SK-N-SH treated with all-trans-retinoic acid at 6 μM for 48 hours (cell line): Measurements from ENCODE around the gene PDE1C.

Experiments used
- ATAC-seq: fragments of 200-7000 bp; cut with Tn5 transposase; 3 replicates; pipeline ENCODE4 v1.9.1; 2020; ENCODE audit warnings: mild to moderate bottlenecking, moderate library complexity
- ARNTL ChIP-seq: fragments of 450-650 bp; formaldehyde crosslinking; IDR thresholded peaks from 2 replicates; pipeline ENCODE4 v1.5.0; 2020; ENCODE audit warnings: low read depth, mild to moderate bottlenecking, moderate library complexity, borderline replicate concordance
- BACH2 ChIP-seq: fragments of 250-450 bp; sonication (Bioruptor Pico); IDR thresholded peaks from 2 replicates; pipeline ENCODE4 v1.9.0; 2021; ENCODE audit warnings: mild to moderate bottlenecking, borderline replicate concordance
- CREB5 ChIP-seq: fragments of 250-450 bp; sonication (Bioruptor Pico); IDR thresholded peaks from 2 replicates; pipeline ENCODE4 v1.5.1; 2020; ENCODE audit warnings: low read depth, mild to moderate bottlenecking, moderate library complexity
- CSDC2 ChIP-seq: fragments of 250-450 bp; sonication (Bioruptor Pico); IDR thresholded peaks from 2 replicates; pipeline ENCODE4 v1.5.0; 2020; ENCODE audit warnings: mild to moderate bottlenecking, moderate library complexity
- ESRRG ChIP-seq: fragments of 250-450 bp; sonication (Bioruptor Pico); IDR thresholded peaks from 2 replicates; pipeline ENCODE4 v1.6.1; 2021; ENCODE audit warnings: mild to moderate bottlenecking
- GLIS3 ChIP-seq: fragments of 250-450 bp; sonication (Bioruptor Pico); IDR thresholded peaks from 2 replicates; pipeline ENCODE4 v1.5.0; 2020; ENCODE audit warnings: mild to moderate bottlenecking, moderate library complexity
- ISL1 ChIP-seq: fragments of 250-450 bp; sonication (Bioruptor Pico); IDR thresholded peaks from 2 replicates; pipeline ENCODE4 v2.1.2; 2022; ENCODE audit warnings: mild to moderate bottlenecking, moderate library complexity
- PPARA ChIP-seq: fragments of 250-450 bp; sonication (Bioruptor Pico); IDR thresholded peaks from 2 replicates; pipeline ENCODE4 v1.5.0; 2020; ENCODE audit warnings: mild to moderate bottlenecking, borderline replicate concordance
- RARB ChIP-seq: fragments of 250-450 bp; sonication (Bioruptor Pico); IDR thresholded peaks from 2 replicates; pipeline ENCODE4 v1.8.0; 2021; ENCODE audit warnings: mild to moderate bottlenecking, moderate library complexity
- TCF4 ChIP-seq: fragments of 250-450 bp; sonication (Bioruptor Pico); IDR thresholded peaks from 2 replicates; pipeline ENCODE4 v1.8.0; 2021; ENCODE audit warnings: mild to moderate bottlenecking, moderate library complexity, borderline replicate concordance
- TOX ChIP-seq: fragments of 250-450 bp; sonication (Bioruptor Pico); IDR thresholded peaks from 2 replicates; pipeline ENCODE4 v1.8.0; 2021; ENCODE audit warnings: mild to moderate bottlenecking, moderate library complexity, borderline replicate concordance
- TSHZ2 ChIP-seq: fragments of 250-450 bp; sonication (Bioruptor Pico); IDR thresholded peaks from 2 replicates; pipeline ENCODE4 v1.5.0; 2020; ENCODE audit warnings: mild to moderate bottlenecking, moderate library complexity
- ZC3H10 ChIP-seq: fragments of 250-450 bp; sonication (Bioruptor Pico); IDR thresholded peaks from 2 replicates; pipeline ENCODE4 v1.5.1; 2021; ENCODE audit warnings: mild to moderate bottlenecking, moderate library complexity
- ZFP3 ChIP-seq: fragments of 250-450 bp; sonication (Bioruptor Pico); IDR thresholded peaks from 2 replicates; pipeline ENCODE4 v1.5.0; 2020; ENCODE audit warnings: mild to moderate bottlenecking, moderate library complexity
- ZFP30 ChIP-seq: fragments of 450-650 bp; formaldehyde crosslinking; IDR thresholded peaks from 2 replicates; pipeline ENCODE4 v1.5.0; 2022; ENCODE audit warnings: mild to moderate bottlenecking, moderate library complexity
- ZNF565 ChIP-seq: fragments of 450-650 bp; formaldehyde crosslinking; conservative IDR thresholded peaks from 2 replicates; pipeline ENCODE4 v1.5.0; 2020; ENCODE audit warnings: low read depth, mild to moderate bottlenecking, moderate library complexity
- ZNF70 ChIP-seq: fragments of 450-650 bp; formaldehyde crosslinking; IDR thresholded peaks from 2 replicates; pipeline ENCODE4 v1.5.0; 2020; ENCODE audit warnings: mild to moderate bottlenecking, moderate library complexity
- ZNF8 ChIP-seq: fragments of 450-650 bp; formaldehyde crosslinking; IDR thresholded peaks from 2 replicates; pipeline ENCODE4 v1.5.0; 2020; ENCODE audit warnings: mild to moderate bottlenecking, moderate library complexity
- TF ChIP-seq, protein P1 (sequence below): fragments of 250-450 bp; sonication (Bioruptor Pico); IDR thresholded peaks from 2 replicates; pipeline ENCODE4 v1.5.1; 2021; ENCODE audit warnings: mild to moderate bottlenecking, moderate library complexity
- TF ChIP-seq, protein P2 (sequence below): fragments of 250-450 bp; sonication (Bioruptor Pico); IDR thresholded peaks from 2 replicates; pipeline ENCODE4 v1.8.0; 2020; ENCODE audit warnings: mild to moderate bottlenecking, moderate library complexity, borderline replicate concordance

Gene PDE1C

GRCh38 chr7:32066441-32066840 lies 3.8 kb downstream of the PDE1C start:
- TF ChIP-seq, protein P1, sequence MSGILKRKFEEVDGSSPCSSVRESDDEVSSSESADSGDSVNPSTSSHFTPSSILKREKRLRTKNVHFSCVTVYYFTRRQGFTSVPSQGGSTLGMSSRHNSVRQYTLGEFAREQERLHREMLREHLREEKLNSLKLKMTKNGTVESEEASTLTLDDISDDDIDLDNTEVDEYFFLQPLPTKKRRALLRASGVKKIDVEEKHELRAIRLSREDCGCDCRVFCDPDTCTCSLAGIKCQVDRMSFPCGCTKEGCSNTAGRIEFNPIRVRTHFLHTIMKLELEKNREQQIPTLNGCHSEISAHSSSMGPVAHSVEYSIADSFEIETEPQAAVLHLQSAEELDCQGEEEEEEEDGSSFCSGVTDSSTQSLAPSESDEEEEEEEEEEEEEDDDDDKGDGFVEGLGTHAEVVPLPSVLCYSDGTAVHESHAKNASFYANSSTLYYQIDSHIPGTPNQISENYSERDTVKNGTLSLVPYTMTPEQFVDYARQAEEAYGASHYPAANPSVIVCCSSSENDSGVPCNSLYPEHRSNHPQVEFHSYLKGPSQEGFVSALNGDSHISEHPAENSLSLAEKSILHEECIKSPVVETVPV (CRISPR knock-in tag), result no peak
- TF ChIP-seq ZNF70 (CRISPR knock-in tag) (no peak), TOX (no peak), ZNF565 (CRISPR knock-in tag) (no peak), ARNTL (CRISPR knock-in tag) (no peak), TSHZ2 (CRISPR knock-in tag) (no peak), ZC3H10 (CRISPR knock-in tag) (no peak), GLIS3 (CRISPR knock-in tag) (no peak), BACH2 (CRISPR knock-in tag) (no peak), ESRRG (CRISPR knock-in tag) (no peak), RARB (no peak), ZNF8 (CRISPR knock-in tag) (no peak), ISL1 (CRISPR knock-in tag) (no peak), ZFP30 (CRISPR knock-in tag) (no peak), CSDC2 (CRISPR knock-in tag) (no peak)
- TF ChIP-seq, protein P2, sequence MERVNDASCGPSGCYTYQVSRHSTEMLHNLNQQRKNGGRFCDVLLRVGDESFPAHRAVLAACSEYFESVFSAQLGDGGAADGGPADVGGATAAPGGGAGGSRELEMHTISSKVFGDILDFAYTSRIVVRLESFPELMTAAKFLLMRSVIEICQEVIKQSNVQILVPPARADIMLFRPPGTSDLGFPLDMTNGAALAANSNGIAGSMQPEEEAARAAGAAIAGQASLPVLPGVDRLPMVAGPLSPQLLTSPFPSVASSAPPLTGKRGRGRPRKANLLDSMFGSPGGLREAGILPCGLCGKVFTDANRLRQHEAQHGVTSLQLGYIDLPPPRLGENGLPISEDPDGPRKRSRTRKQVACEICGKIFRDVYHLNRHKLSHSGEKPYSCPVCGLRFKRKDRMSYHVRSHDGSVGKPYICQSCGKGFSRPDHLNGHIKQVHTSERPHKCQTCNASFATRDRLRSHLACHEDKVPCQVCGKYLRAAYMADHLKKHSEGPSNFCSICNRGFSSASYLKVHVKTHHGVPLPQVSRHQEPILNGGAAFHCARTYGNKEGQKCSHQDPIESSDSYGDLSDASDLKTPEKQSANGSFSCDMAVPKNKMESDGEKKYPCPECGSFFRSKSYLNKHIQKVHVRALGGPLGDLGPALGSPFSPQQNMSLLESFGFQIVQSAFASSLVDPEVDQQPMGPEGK (CRISPR knock-in tag), result no peak
- no peak for ATAC-seq

DNA sequence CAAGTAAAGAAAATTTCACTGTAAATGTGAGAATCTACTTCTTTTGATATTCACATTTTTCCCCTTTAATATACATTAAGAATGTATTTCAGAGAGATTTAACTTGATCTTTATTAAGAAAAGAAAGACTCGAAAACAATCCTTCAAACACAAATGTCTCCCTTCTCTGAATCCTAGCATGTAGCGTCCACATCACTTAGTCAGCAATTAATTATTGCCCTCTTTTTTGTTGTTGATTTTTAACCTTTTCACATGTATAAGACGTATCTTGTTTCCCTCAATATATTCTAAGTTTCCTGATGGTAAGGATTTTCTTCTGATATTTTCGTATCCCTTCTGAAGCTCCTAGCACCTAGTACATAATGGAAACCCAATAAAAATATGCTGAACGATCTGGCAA lies 6.6 kb downstream of the PDE1C start:
- no peak for ATAC-seq
- TF ChIP-seq RARB, result no peak
- no peak for TF ChIP-seq ISL1 (CRISPR knock-in tag)
- TF ChIP-seq, protein P2 (CRISPR knock-in tag), result no peak
- TF ChIP-seq ZC3H10 (CRISPR knock-in tag), result no peak
- no peak for TF ChIP-seq ZFP30 (CRISPR knock-in tag)
- no peak for TF ChIP-seq BACH2 (CRISPR knock-in tag)

DNA sequence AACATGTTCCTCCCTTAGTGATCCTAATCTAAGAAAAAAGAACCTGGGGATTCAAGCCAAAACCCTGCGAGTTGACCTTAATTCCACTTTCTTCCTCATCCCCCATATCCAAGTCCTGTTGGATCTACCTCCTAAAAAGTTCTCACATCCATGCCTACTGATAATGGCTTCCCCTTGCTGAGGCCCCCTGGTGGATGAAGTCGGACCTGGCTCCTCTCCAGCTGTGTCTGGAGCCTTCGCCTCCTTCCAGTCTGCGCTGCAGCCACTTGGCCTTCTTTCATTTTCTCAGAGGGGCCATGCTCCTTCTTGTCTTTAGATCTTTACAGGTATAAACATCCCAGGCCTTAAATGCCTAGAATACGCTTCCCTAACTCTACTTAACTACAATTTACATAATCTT lies 8.1 kb downstream of the PDE1C start:
- ATAC-seq, result peak; percentile 89

More for the DNA sequence above, 8.1 kb downstream of the PDE1C start:
- TF ChIP-seq CREB5 (CRISPR knock-in tag) (no peak), ZFP30 (CRISPR knock-in tag) (no peak), ZC3H10 (CRISPR knock-in tag) (no peak), TSHZ2 (CRISPR knock-in tag) (no peak), PPARA (CRISPR knock-in tag) (no peak), ESRRG (CRISPR knock-in tag) (no peak), TOX (no peak), TCF4 (CRISPR knock-in tag) (no peak), CSDC2 (CRISPR knock-in tag) (no peak), ISL1 (CRISPR knock-in tag) (no peak), ZNF8 (CRISPR knock-in tag) (no peak), ZFP3 (CRISPR knock-in tag) (no peak)
- TF ChIP-seq, protein P1 (CRISPR knock-in tag), result no peak
